ENCODE measurements around the gene HEXB. TPM values are rescaled to one million over a fixed set of nuclear protein-coding genes. Genes with fewer than 3 reads are reported as not detected.

HEXB gene
- total and polyA plus RNA-seq, 9 of the 15 experiments (the other 6 are each of a cell fraction or from before 2014, with no cell fraction given) = 22.9 to 158 (median 108) TPM

GRCh38 chr5:74652576-74652975 is 32.5 kb upstream of the HEXB start:
- in situ Hi-C loops (cut with MboI) = no loop called here
- no peak for FAIRE-seq
- Histone ChIP-seq H3K9ac (ENCODE audit: insufficient read depth in 1 of 2, low read depth in 2 of 2, low read length in 2 of 2) (no peak overlapping the region), H3K4me2 (ENCODE audit: insufficient read depth, low read length) (no peak overlapping the region), H3K9me3 (replicated peaks; ENCODE audit: control insufficient read depth, insufficient read depth, low read depth, low read length) (no peaks in the 10 kb centered on the region), H2AFZ (ENCODE audit: low read depth, low read length) (no peak overlapping the region), H3K9me1 (ENCODE audit: control insufficient read depth, insufficient read depth, low read length) (no peaks in the 10 kb centered on the region), H3K4me3 (no peak overlapping the region), H3K27ac (ENCODE audit: extremely low read depth, low read depth, low read length) (no peak overlapping the region), H4K20me1 (replicated peaks; ENCODE audit: control insufficient read depth, insufficient read depth, low read length) (no peaks in the 10 kb centered on the region), H3K4me1 (replicated peaks in 1 of 2; ENCODE audit: control insufficient read depth in 2 of 2, insufficient read depth in 2 of 2, low read length in 2 of 2) (no peaks in the 10 kb centered on the region), H3K27me3 (ENCODE audit: control insufficient read depth in 2 of 2, insufficient read depth in 2 of 2, low read length in 2 of 2) (peaks cover 0 to 12% of the 10 kb centered on the region in 2 experiments; a peak in 3 of 5 replicates), H3K79me2 (ENCODE audit: control insufficient read depth, insufficient read depth, low read length) (no peaks in the 10 kb centered on the region), H3K36me3 (ENCODE audit: control insufficient read depth, insufficient read depth, low read length) (no peaks in the 10 kb centered on the region)
- POLR2A ChIA-PET = no interaction called here
- 10% methylated on average over 3 of the region's 3 CpGs for WGBS (ENCODE audit: insufficient coverage, low coverage, missing lambda C conversion rate)
- no peak for DNase-seq (ENCODE audit: extremely low read depth in 1 of 4, low spot score in 3 of 4)
- intact Hi-C loops (cut with micrococcal nuclease) = no loop called here
- CTCF ChIA-PET (ENCODE audit: low intra/inter-chr PET ratio) = no interaction called here
- BruUV-seq (replicated peaks) = no TSS peak
- TF ChIP-seq ARNT (IDR thresholded peaks at IDR 0.05) (no peak), GATAD2B (IDR thresholded peaks at IDR 0.05; ENCODE audit: borderline replicate concordance) (no peak), POLR2H (tag; IDR thresholded peaks at IDR 0.05; ENCODE audit: low read depth) (no peak), SIN3A (IDR thresholded peaks at IDR 0.05; ENCODE audit: borderline replicate concordance in 2 of 2, control insufficient read depth in 1 of 2, low read depth in 2 of 2, low read length in 2 of 2) (no peak), NKRF (IDR thresholded peaks at IDR 0.05; ENCODE audit: borderline replicate concordance) (no peak), HMBOX1 (IDR thresholded peaks at IDR 0.05) (no peak), MIER1 (IDR thresholded peaks at IDR 0.05; ENCODE audit: low read depth) (no peak), HNRNPL (IDR thresholded peaks at IDR 0.05; ENCODE audit: low read depth, low read length) (no peak), MCM2 (IDR thresholded peaks at IDR 0.05; ENCODE audit: low read depth) (no peak), CBX2 (IDR thresholded peaks at IDR 0.05; ENCODE audit: insufficient read depth, low read length, poor library complexity, severe bottlenecking) (no peak), BRD9 (IDR thresholded peaks at IDR 0.05; ENCODE audit: low read depth, partially characterized antibody) (no peak), SNIP1 (IDR thresholded peaks at IDR 0.05; ENCODE audit: low read depth) (no peak)
- no peak for ATAC-seq
